Uterus (tissue), 4 donors: ENCODE results near the gene SLC22A1. TPM values are rescaled to one million over a fixed set of nuclear protein-coding genes. Genes with fewer than 3 reads are reported as not detected.

ENCODE experiments used
- DNase-seq, 2 donors: peaks; one replicate each; pipeline ENCODE4 v3.0.0-alpha.2; 2019 to 2020
- H3K27ac ChIP-seq, 2 donors: fragments of 200-600 bp; sonication (generic); 1 replicate in 1 of 2; 2 replicates in 1 of 2; pipeline ENCODE4 v1.5.1; 2016 to 2018
- H3K27me3 ChIP-seq, 2 donors: fragments of 200-600 bp; sonication (generic); one replicate each; pipeline ENCODE4 v1.5.1; 2018 to 2019; ENCODE audit warnings: control low read depth in 1 of 2
- H3K36me3 ChIP-seq, 2 donors: fragments of 200-600 bp; sonication (generic); one replicate each; pipeline ENCODE4 v1.5.1; 2019; ENCODE audit warnings: control low read depth in 1 of 2
- H3K4me1 ChIP-seq, 2 donors: fragments of 200-600 bp; sonication (generic); one replicate each; pipeline ENCODE4 v1.5.1; 2018 to 2019; ENCODE audit warnings: control low read depth in 1 of 2
- H3K4me3 ChIP-seq, 2 donors: fragments of 200-600 bp; sonication (generic); 1 replicate in 1 of 2; 2 replicates in 1 of 2; pipeline ENCODE4 v1.5.1; 2018 to 2019; ENCODE audit warnings: mild to moderate bottlenecking in 1 of 2
- H3K9me3 ChIP-seq, 2 donors: fragments of 200-600 bp; sonication (generic); one replicate each; pipeline ENCODE4 v1.5.1; 2019; ENCODE audit warnings: control low read depth in 1 of 2
- CTCF ChIP-seq, 4 experiments: fragments of 200-600 bp in 2 of 4; fragments of 450-650 bp in 2 of 4; sonication (generic) in 2 of 4; IDR thresholded peaks; one replicate each; pipeline ENCODE4 v1.5.1; 2016 to 2019; ENCODE audit warnings: antibody characterized with exemption in 4 of 4, mild to moderate bottlenecking in 2 of 4, moderate library complexity in 1 of 4
- POLR2A ChIP-seq, 2 donors: fragments of 450-650 bp; IDR thresholded peaks; one replicate each; pipeline ENCODE4 v1.6.1; 2016; ENCODE audit warnings: antibody characterized with exemption in 2 of 2, mild to moderate bottlenecking in 1 of 2, moderate library complexity in 1 of 2
- intact Hi-C: fragments of 100-400 bp; cut with DNase I; formaldehyde crosslinking; loops from one replicate; pipeline ENCODE4 v1.15.1; 2023; ENCODE audit warnings: low total_unique reads
- total RNA-seq, 4 donors: library from RNA; depleted of rRNA in 3 of 4; stranded (reverse); fragments of >200 nt in 3 of 4; gene quantifications; one replicate each; pipeline versions ENCODE4 v1.1.0 to v1.2.4, GENCODE V29; 2014 to 2023
- donor health status: DM: yes; HTN: yes; CAD: no.

Gene SLC22A1
- total RNA-seq, 4 donors from 2014 or later: 0.35 to 5.4 TPM; not detected in 2

- H3K27me3 ChIP-seq: no peaks in the 10 kb centered on the region
- intact Hi-C loops: no loop called here
- no peak overlapping the region for H3K4me3 ChIP-seq
Measured at GRCh38 chr6:160082627-160083026, 39.0 kb upstream of the SLC22A1 start.

GRCh38 chr6:160084198-160084776 lies 37.3 kb upstream of the SLC22A1 start:
- no peaks in the 10 kb centered on the region for H3K9me3 ChIP-seq
- no peak overlapping the region for H3K27ac ChIP-seq
- no peaks in the 10 kb centered on the region for H3K27me3 ChIP-seq
- H3K36me3 ChIP-seq: no peaks in the 10 kb centered on the region
- no peaks in the 10 kb centered on the region for H3K4me1 ChIP-seq
- intact Hi-C loops: no loop called here
- no peak for DNase-seq
- no peak overlapping the region for H3K4me3 ChIP-seq
- TF ChIP-seq CTCF (IDR thresholded peaks at IDR 0.05) (no peak), POLR2A (IDR thresholded peaks at IDR 0.05) (no peak)

More at GRCh38 chr6:160082627-160083026, 39.0 kb upstream of the SLC22A1 start:
- Histone ChIP-seq H3K9me3 (no peaks in the 10 kb centered on the region), H3K4me1 (no peaks in the 10 kb centered on the region), H3K27ac (no peak overlapping the region), H3K36me3 (no peaks in the 10 kb centered on the region)
- no peak for TF ChIP-seq CTCF (IDR thresholded peaks at IDR 0.05)
- TF ChIP-seq POLR2A (IDR thresholded peaks at IDR 0.05): no peak
- no peak for DNase-seq

DNA sequence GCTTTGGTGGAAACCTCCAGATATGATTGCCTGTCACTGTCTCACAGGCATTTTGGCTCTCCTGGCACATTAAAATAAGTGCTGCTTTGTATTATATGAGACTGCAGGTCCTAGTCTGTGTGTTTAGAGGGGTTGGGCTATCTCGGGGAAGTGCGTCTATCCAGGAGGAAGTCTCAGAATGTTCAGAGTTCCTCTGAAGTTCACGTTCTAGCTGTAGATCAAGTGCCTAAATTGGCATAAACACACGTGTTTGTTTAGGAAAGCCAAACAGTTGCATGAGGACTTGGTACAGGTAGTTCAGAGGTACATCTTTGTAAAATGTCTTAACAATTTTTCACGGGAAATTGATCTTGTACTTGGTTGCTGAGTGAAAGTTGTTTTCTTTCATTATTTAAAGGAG lies 36.4 kb upstream of the SLC22A1 start:
- Histone ChIP-seq H3K27ac (no peak overlapping the region), H3K36me3 (no peaks in the 10 kb centered on the region), H3K27me3 (no peaks in the 10 kb centered on the region), H3K9me3 (no peaks in the 10 kb centered on the region), H3K4me1 (no peaks in the 10 kb centered on the region), H3K4me3 (no peak overlapping the region)
- intact Hi-C loops: loop anchor here (5.0 kb wide), 1 partner anchor 372 kb away; no protein-coding TSS in a partner anchor
- DNase-seq: no peak
- no peak for TF ChIP-seq CTCF (IDR thresholded peaks at IDR 0.05)
- TF ChIP-seq POLR2A (IDR thresholded peaks at IDR 0.05): no peak

GRCh38 chr6:160085713-160086505 lies 35.7 kb upstream of the SLC22A1 start:
- Histone ChIP-seq H3K4me1 (no peaks in the 10 kb centered on the region), H3K36me3 (no peaks in the 10 kb centered on the region), H3K4me3 (no peak overlapping the region), H3K27ac (no peak overlapping the region), H3K9me3 (no peaks in the 10 kb centered on the region), H3K27me3 (no peaks in the 10 kb centered on the region)
- intact Hi-C loops: loop anchor here (5.0 kb wide), 1 partner anchor 371 kb away; no protein-coding TSS in a partner anchor
- DNase-seq: no peak
- TF ChIP-seq CTCF (IDR thresholded peaks at IDR 0.05): no peak
- no peak for TF ChIP-seq POLR2A (IDR thresholded peaks at IDR 0.05)

DNA sequence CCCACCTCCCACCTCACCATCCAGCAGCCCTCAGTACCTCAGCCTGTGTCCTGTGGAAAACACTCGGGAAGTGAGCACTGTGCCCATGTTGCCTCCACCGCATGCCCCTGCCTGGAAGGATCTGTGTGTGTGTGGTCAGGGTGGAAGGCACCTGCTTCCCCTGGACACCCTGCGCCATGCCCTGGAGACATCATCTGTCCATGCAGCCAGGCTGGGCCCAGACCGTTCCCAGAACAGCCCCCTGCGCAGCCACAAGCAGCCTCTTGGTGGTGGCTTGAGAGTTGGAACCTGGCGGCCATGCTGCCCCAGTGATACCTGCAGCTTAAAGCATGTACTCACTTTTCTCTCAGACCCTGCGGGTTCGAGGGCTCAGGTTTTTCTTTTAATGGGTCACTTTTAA lies 34.9 kb upstream of the SLC22A1 start:
- DNase-seq: no peak

More for the DNA sequence above, 34.9 kb upstream of the SLC22A1 start:
- Histone ChIP-seq H3K27me3 (no peaks in the 10 kb centered on the region), H3K36me3 (no peaks in the 10 kb centered on the region), H3K27ac (no peak overlapping the region), H3K9me3 (no peaks in the 10 kb centered on the region), H3K4me3 (no peak overlapping the region), H3K4me1 (no peaks in the 10 kb centered on the region)
- no peak for TF ChIP-seq POLR2A (IDR thresholded peaks at IDR 0.05)
- TF ChIP-seq CTCF (IDR thresholded peaks at IDR 0.05): no peak
- intact Hi-C loops: loop anchor here (5.0 kb wide), 1 partner anchor 371 kb away; no protein-coding TSS in a partner anchor
